Bone marrow (tissue), 2 donors: Measurements from ENCODE around the gene STARD10.
"Not testable (repeated sequence)": the region's sequence is repeated elsewhere in the genome, so short reads cannot be mapped to it uniquely, and the experiment has no call there.

ENCODE experiments used
- DNase-seq, 2 donors: peaks; one replicate each; lab custom pipeline; 2025; lab: John Stamatoyannopoulos, UW

Gene STARD10

DNA sequence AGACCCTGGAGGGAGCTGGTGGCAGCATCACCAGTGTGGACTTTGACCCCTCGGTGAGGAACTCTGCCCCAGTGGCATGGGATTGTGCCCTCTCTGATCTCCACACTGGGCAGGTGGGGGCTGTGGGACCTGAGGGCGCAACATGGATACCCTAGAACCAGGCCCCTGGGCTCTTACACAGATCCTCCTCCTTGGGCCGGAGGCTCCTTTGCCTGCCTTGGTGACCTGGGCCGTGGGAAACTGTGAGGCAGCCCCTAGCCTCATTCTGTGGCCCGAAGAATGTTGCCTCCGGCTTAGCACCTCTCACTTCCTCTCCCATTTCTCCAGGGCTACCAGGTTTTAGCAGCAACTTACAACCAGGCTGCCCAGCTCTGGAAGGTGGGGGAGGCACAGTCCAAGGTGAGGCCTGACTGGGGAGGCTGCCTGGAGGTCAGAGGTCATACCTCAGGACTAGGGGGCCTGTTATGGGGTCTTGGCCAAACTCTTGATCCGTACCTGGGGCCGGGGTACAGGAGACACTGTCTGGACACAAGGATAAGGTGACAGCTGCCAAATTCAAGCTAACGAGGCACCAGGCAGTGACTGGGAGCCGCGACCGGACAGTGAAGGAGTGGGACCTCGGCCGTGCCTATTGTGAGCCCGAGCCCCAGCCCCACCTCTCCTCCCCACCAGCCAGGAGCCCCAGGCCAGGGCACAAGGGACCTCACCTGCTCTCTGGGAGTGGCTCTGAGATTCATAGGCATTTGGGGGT, 32.5 kb upstream of the STARD10 start:
- no peak for DNase-seq

DNA sequence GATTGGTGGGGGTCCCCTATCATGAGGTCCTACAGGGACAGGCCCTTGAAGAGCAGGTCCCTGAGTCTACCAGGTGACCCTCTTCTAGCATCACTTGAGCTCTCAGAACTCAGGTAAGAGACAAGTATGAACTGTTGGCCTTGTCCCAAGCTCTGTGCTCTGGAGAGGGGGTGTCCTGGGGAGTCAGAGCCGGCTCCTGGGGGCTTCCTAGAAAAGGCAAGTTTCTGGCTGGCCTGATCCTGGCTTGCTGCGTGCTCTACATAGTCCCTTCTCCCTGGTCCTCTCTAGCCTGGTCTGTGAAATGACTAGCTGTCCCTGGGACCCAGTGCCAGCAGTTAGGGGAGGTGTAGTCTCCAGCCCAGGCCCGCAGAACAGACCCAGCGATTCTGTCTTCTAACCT, 31.8 kb upstream of the STARD10 start:
- no peak for DNase-seq

DNA sequence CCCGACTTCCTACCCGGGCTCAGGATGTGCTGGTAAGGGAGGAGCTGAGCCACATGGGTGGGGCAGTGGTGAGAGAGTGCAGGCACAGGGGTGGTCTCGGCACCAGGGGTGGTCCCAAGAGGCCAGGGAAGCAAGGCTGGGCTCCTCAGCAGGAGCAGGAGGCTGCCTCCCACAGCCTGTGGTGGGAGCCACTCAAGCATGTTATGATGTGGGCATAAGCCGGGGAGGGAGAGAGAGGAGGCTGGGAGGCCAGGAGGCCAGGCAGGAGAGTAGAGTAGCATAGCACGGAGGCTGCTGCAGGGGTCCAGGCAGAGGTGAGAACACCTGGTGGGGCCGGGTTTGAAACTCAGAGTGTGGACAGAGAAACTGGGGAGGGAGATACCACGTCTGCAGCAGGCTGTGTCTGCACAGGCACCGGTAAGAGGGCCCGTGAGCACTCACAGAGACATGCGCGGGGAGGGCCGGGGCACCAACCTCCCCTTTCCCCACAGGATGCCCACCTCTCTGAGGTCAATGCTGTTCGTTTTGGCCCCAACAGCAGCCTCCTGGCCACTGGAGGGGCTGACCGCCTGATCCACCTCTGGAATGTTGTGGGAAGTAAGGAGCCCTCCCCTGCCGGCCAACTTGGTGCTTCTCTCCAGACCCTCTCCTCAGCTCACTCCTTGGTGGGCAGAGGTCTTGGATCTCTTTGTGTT, 31.1 kb upstream of the STARD10 start:
- no peak for DNase-seq

DNA sequence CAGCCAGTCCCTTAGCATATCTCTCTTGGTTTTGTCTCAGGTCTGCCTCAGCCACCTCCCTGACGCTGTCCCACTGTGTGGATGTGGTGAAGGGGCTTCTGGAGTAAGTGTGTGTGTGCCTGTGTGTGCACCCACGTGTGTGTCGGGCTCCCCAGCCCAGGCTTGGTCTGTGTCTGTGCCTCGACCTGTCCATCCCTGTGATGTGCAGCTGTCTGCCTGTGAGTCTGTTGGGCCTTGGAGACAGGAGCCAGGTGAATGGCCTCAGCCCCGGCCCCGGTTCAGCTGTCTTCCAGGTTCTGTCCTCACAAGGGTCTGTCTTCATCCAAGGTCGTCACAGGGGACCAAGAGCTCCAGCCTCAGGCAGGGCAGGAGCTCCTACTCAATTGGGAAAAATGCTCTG, 30.2 kb upstream of the STARD10 start:
- no peak for DNase-seq

GRCh38 chr11:72823105-72823804, 29.4 kb upstream of the STARD10 start:
- no peak for DNase-seq

- no peak for DNase-seq
Observed at GRCh38 chr11:72821920-72822799, 28.3 kb upstream of the STARD10 start.

GRCh38 chr11:72821221-72821919, 27.5 kb upstream of the STARD10 start:
- no peak for DNase-seq

GRCh38 chr11:72820439-72821139, 26.7 kb upstream of the STARD10 start:
- DNase-seq, result no peak

DNA sequence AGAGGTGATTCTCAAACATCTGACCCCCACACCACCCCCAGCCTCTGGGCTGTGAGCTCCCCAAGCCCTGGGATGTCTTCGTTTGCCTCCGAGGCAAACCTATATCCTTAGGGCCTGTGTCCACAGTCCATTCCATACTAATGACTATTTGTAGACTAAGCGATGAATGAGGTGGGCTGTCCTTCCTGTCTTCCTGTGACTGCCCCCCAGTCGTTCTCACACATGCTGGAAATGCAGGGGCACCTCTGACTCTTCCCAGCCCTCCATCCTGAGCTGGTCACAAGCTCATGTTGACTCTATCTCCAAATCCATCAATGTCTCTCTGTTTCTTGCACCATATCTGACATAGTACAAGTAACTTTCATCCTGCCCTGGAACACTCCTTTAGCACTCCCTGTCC, 25.1 kb upstream of the STARD10 start:
- DNase-seq, result no peak

DNA sequence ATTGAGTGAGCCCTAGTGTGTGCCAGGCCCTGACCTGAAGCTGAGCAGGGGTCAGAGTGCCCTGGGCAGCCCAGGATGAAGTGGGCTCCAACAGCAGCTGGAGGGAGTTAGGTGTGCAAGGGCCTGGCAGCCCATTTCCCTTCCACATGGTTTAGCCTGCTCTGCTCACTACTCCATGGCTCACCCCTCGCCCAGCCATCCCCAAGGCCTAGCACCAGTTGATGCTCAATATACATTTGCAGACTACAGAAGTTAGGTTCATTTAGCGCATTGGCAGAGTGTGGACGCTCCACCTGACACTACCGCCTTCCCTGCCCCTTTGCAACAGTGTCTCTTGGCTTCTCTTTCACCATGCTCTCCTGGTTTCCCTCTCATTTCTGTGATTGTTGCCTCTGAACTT, 24.1 kb upstream of the STARD10 start:
- DNase-seq, result no peak

GRCh38 chr11:72816404-72816990, 22.6 kb upstream of the STARD10 start:
- DNase-seq, result no peak

- DNase-seq, result no peak
Observed at GRCh38 chr11:72815110-72815618, 21.3 kb upstream of the STARD10 start.

- DNase-seq, result peak; percentile 65 to 91
Observed at GRCh38 chr11:72814286-72815109, 20.7 kb upstream of the STARD10 start, which contains the start of gene ATG16L2. ATG16L2 (plus strand) TSS chr11:72814411; CDS start chr11:72814446, 35 bp downstream.

- DNase-seq, result peak; percentile 65 to 91
Observed at GRCh38 chr11:72813740-72814285, 20.0 kb upstream of the STARD10 start.

- peak; percentile 62 to 76 for DNase-seq
Observed at GRCh38 chr11:72812967-72813739, 19.3 kb upstream of the STARD10 start.

GRCh38 chr11:72812604-72812966, 18.7 kb upstream of the STARD10 start:
- no peak for DNase-seq

- DNase-seq, result not testable (repeated sequence)
Observed at GRCh38 chr11:72811686-72812085, 17.8 kb upstream of the STARD10 start.

- DNase-seq, result no peak
Observed at GRCh38 chr11:72808331-72808798, 14.5 kb upstream of the STARD10 start.
